NCI-H1694 (cell line): ENCODE results near the gene NBPF11.
A peak's percentile ranks its signal among the peaks of the same experiment; 100 is the strongest.
"Not testable (repeated sequence)": the region's sequence is repeated elsewhere in the genome, so short reads cannot be mapped to it uniquely, and the experiment has no call there.

Experiments used
- DNase-seq: peaks from one replicate; lab custom pipeline; 2025; lab: John Stamatoyannopoulos, UW

Gene NBPF11

GRCh38 chr1:148149050-148149815, 2.8 kb downstream of the NBPF11 start:
- not testable (repeated sequence) for DNase-seq

- not testable (repeated sequence) for DNase-seq
These were observed 4.8 kb downstream of the NBPF11 start for GRCh38 chr1:148147052-148147838.

DNA sequence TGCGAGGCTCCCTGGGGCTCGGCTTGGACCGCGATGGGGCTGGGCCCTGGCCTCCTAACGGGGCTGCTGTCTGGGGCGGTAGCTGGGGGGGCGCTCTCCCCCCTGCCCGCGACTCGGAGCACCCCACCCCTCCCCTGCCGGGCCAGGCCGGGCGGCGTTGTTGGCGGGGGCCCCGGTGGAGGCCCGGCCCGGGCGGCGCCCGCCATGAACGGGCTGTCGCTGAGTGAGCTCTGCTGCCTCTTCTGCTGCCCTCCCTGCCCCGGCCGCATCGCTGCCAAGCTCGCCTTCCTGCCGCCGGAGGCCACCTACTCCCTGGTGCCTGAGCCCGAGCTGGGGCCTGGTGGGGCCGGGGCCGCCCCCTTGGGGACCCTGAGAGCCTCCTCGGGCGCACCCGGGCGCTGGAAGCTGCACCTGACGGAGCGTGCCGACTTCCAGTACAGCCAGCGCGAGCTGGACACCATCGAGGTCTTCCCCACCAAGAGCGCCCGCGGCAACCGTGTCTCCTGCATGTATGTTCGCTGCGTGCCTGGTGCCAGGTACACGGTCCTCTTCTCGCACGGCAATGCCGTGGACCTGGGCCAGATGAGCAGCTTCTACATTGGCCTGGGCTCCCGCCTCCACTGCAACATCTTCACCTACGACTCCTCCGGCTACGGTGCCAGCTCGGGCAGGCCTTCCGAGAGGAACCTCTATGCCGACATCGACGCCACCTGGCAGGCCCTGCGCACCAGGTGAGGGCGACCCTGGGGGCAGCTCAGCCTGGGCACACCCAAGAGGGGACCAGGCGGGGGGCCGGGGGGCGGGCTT, 5.7 kb downstream of the NBPF11 start:
- DNase-seq = not testable (repeated sequence)

DNA sequence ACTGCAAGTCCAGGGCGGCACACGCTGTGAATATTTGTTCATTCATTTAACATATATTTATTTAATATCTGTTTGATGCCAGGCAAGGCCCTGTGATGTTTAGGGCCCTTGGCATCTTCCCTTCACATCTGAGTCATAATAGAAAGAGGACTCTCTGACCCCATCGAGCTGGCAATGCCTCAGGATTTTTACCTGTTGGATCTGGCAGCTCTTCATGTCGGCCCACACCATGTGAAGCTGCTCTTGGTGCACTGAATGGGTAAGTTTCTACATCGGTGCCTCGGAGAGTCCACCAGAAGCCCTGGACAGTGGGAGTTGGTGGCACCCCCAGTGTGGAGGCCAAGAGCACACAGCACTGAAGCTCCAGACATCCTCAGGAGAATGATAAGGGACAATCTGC, 8.9 kb downstream of the NBPF11 start:
- DNase-seq = not testable (repeated sequence)

DNA sequence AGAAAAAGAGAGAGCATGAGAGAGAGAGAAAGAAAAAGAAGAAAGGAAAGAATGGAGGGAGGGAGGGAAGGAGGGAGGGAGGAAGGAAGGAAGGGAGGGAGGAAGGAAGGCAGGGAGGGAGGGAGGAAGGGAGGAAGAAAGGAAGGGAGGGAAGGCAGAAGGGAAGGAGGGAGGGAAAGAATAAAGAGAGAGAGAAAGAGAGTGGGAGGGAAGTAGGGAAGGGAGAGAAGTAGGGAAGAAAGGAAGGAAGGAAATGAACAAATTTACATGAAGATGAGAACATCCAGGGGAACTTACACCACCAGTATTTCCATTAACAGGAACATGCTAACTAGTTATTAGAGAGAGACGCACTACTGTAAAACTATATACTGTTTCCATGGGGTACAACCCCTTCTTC, 10.1 kb downstream of the NBPF11 start:
- not testable (repeated sequence) for DNase-seq

- not testable (repeated sequence) for DNase-seq
These were observed 13.5 kb downstream of the NBPF11 start for GRCh38 chr1:148138606-148139005.

DNA sequence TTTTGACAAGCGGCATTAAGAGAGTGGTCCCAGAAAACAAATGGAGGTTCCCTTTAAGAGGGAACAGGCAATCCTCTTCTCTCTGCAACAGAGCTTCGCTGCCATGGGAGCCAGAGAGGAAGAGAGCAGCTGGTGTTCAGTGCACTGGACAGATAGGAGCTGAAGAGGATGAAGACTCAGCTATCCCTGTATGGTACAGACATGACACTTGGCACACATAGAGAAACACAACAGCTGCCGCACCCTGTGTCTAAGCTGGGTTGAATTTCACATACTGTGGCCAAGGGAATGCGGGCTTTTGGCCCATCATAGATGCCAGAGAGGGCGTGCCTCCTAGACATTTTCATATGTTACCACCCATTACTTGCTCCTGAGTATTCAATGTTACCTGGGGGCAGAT, 29.7 kb downstream of the NBPF11 start:
- peak; percentile 8 for DNase-seq

- not testable (repeated sequence) for DNase-seq
These were observed 31.7 kb downstream of the NBPF11 start for GRCh38 chr1:148120395-148120794.

- DNase-seq = not testable (repeated sequence)
These were observed 56.3 kb downstream of the NBPF11 start for GRCh38 chr1:148095732-148096131.

GRCh38 chr1:148086196-148086595, 65.9 kb downstream of the NBPF11 start:
- not testable (repeated sequence) for DNase-seq

DNA sequence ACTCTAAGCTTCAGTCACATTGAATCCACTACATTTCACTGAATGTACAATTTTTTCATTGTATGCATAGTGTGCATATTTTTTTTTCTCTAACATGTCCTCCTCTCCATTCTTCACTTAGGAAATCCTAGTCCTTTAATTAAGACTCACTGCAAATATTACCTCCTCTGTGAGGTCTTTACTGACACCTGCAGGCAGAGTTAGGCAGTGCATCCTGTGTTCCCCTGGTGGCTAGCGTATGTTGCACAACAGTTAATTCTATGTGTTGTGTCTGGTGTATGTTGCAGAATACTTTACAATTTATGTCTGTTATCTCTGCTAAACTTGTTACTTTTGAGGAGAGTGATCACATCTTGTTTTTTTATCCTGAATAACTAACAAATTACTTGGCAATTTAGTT, 70.9 kb downstream of the NBPF11 start:
- DNase-seq = not testable (repeated sequence)

GRCh38 chr1:148078632-148079519, 73.2 kb downstream of the NBPF11 start:
- DNase-seq = not testable (repeated sequence)

DNA sequence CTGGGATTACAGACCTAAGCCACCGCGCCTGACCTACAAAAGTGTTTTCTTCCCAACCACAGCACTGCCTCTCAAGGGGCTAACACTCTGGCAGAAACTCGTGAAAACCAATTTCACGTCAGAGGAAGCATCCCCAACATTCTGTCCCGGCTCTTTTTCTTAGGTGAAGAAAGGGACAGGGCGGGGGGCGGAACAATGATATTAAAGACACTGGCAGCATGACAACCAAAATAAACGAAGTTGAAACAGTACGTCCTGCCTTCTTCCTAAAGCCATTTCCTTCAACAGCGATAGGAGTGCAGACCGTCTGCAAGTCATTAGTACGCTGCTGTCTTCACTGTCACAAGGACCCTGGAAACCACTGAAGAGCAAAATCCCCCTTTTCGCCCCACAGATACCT, 74.0 kb downstream of the NBPF11 start:
- DNase-seq = not testable (repeated sequence)

DNA sequence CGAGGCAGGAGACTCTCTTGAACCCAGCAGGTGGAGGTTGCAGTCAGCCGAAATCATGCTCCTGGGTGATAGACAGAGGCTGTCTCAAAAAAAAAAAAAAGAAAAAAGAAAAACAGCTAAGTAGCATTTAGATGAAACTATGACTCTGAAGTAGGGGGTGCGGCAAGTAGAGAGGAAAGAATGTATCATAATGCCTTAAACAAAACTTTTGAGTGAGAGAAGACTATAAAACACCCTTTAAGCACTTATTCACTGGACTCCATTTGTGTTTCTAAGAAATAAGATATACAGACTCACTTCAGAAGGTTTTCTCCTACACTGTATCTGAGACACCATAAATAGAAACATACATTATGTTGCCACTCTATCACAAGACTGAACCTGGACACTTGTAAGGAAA, 74.6 kb downstream of the NBPF11 start:
- not testable (repeated sequence) for DNase-seq

DNA sequence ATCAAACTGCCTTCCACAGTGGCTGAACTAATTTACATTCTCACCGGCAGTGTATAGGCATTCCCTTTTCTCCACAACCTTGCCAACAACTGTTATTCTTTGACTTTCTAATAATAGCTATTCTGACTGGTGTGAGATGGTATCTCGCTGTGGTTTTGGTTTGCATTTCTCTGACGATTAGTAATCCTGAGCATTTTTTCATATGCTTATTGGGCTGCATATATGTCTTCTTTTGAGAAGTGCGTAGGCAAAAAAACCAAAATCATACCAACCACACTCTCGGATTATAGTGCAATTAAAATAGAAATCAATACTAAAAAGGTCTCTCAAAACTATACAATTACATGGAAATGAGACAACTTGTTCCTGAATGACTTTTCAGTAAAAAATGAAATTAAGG, 78.7 kb downstream of the NBPF11 start:
- DNase-seq = not testable (repeated sequence)

DNA sequence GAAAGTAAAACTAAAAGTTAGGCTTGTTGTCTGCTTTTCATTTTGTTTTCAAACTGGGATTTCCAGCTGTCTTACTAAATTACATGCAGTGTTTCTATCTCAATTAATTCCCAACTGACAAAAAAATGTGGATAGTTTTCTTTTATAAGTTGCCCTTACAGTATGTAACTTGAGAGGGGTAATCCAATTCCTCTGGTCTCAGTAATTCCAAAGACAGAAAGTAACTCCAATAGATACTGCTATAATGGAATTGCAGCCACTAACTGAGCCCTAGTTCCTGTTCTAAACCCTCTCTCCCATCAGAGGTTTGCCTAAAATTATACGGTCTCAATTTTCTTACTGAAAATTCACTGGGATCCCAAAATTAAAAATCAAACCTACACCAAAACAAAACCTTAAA, 83.5 kb downstream of the NBPF11 start:
- not testable (repeated sequence) for DNase-seq

DNA sequence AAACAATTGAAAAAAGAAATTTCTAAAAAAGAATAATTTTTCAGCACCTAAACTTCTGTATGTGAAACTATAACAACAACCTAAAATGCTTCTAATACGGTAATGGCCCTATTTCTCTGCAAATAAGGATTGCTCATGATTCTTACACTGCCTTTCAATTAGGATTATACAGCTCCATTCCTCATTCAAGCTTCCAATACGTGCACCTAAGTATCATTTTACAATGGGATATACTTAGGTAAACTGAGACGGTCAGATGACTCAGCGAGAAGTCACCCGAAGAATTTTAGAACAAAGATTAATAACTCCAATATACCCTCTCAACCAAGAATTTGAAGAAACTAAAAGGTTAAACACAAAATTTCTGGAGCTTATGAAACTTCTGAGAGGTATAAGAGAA, 83.9 kb downstream of the NBPF11 start:
- DNase-seq = not testable (repeated sequence)

DNA sequence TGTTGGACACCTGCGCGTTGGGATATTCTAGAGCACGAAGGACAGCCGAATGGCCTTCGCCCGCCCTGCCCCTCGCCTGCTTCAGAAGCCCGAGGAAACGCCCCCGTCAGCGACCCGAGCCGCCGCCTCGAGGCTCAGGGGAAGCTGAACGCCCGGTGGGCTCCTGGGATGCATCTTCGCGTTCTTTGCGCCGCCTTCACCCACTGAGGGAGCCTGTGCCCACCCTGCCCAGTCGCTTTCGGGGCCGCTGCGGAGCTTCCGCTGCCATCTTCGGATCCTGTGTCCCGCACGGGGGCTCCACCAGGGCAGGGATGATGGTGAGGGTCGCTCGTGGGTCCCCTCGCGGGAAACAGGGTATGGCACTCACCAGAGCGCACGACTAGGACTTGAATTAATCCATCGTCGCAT, 91.8 kb downstream of the NBPF11 start:
- not testable (repeated sequence) for DNase-seq

DNA sequence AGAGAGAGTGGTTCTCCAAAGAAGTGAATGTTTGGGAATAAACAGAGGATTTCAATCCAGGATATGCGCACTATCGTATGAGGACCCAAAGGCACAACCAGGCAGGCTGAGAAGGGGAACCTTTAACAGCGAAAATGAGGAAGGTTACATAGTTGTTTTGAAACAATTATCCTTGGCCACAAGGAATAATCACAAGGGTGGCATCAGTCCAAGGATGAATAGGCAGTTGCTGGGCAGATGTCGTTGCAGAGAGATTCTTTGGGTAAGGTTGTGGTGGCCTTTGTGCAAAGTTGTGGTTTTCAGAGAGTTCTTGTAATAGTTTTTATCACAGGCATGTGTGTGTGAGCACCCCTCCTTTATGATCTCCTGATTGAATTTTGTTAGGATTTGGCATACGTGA, 94.7 kb downstream of the NBPF11 start:
- DNase-seq = not testable (repeated sequence)
